Retinal pigment epithelial cell (primary cell): ENCODE results near the gene OR10H5.
"Not testable (repeated sequence)": the region's sequence is repeated elsewhere in the genome, so short reads cannot be mapped to it uniquely, and the experiment has no call there.

Source experiments
- DNase-seq: peaks from one replicate; pipeline ENCODE4 v3.0.0-alpha.2; 2010; ENCODE audit warnings: low read depth
- H3K4me3 ChIP-seq: 2 replicates; pipeline ENCODE4 v1.5.1; 2011; ENCODE audit warnings: mild to moderate bottlenecking, low read length, control low read depth, moderate library complexity
- CTCF ChIP-seq: conservative IDR thresholded peaks from 2 replicates; pipeline ENCODE4 v1.5.1; 2011; ENCODE audit warnings: low read depth, low read length, control low read depth, inconsistent platforms

The OR10H5 gene

DNA sequence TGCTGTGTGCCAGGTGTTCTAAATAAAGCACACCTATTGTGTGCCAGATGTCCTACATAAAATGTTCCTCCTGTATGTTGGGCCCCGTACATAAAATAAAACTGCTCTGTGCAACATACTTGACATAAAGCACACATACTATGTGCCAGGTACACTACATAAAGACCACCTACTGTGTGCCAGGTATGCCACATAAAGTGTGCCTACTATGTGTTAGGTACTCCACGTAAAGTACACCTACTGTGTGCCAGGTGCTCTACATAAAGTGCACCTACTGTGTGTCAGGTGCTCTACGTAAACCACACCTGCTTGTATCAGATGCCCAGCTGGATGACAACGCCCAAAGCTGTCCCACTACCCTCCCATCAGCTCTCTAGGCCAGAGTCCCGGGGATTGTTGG, 5.8 kb upstream of the OR10H5 start:
- no peak for DNase-seq
- no peak overlapping the region for H3K4me3 ChIP-seq
- TF ChIP-seq CTCF = no peak

- no peak for DNase-seq
- no peak for TF ChIP-seq CTCF
- H3K4me3 ChIP-seq = no peak overlapping the region
Measured at GRCh38 chr19:15782211-15782610, 5.2 kb upstream of the OR10H5 start.

DNA sequence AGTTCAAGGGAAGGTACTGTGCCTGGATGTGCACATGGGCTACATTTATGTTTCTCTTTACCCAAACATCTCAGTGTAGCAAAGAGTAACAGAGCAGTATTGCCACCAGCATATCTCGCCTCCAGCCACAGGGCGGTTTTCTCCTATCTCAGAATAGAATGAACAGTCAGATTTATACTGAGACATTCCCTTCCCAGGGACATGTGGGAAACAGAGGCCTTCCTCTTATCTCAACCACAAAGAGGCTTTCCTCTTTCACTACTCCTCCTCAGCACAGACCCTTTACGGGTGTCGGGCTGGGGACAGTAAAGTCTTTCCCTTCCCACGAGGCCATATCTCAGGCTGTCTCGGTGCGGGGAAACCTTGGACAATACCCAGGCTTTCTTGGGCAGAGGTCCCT, 4.6 kb upstream of the OR10H5 start:
- DNase-seq, H3K4me3 ChIP-seq: not testable (repeated sequence)

DNA sequence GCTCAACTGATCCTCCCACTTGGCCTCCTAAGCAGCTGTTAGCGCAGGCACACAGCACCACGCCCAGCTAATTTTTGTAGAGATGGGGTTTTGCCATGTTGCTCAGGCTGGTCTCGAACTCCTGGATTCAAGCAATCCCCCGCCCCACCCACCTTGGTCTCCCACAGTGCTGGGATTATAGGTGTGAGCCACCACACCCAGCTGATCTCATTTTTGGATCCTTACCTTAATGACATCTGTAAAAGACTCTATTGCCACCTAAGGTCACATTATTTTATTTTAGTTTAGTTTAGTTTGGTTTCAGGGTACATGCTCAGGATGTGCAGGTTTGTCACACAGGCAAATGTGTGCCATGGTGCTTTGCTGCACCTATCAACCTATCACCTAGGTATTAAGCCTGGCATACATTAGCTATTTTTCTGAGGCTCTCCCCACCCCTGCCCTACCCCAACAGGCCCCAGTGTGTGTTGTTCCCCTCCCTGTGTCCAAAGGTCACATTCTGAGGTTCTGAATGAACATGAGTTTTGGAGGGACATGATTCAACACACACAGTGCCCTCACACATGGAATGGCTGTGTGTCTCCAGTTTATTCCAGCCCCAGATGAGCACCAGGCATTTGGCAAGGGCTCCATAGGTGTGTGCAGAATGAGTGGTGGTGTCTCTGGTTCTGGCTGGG, 1.3 kb downstream of the OR10H5 start:
- TF ChIP-seq CTCF = no peak
- no peak overlapping the region for H3K4me3 ChIP-seq
- no peak for DNase-seq

DNA sequence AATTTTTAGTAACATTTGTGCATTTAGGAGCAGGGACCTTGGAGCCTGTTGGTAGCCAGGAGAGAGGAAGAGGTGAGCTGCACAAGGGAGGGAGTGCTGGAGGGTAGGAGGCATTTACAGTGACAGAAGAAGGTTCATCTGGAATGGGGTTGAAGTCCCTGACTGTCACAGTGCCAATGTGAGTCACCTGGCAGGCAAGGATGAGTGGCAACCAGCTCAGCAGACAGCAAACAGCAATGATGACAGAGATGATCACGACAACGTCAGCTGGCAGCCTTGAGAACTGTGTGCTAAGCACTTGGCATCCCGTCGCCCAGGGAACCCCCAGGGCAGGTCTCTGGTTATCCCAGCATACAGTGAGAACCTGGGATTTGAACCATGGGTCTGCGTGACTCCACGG, 2.6 kb downstream of the OR10H5 start:
- no peak for TF ChIP-seq CTCF
- H3K4me3 ChIP-seq = no peak overlapping the region

DNA sequence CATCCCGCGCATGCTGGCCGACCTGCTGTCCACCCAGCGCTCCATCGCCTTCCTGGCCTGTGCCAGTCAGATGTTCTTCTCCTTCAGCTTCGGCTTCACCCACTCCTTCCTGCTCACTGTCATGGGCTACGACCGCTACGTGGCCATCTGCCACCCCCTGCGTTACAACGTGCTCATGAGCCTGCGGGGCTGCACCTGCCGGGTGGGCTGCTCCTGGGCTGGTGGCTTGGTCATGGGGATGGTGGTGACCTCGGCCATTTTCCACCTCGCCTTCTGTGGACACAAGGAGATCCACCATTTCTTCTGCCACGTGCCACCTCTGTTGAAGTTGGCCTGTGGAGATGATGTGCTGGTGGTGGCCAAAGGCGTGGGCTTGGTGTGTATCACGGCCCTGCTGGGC, 6.8 kb downstream of the OR10H5 start:
- DNase-seq = not testable (repeated sequence)

More for the DNA sequence above, 2.6 kb downstream of the OR10H5 start:
- DNase-seq = no peak

DNA sequence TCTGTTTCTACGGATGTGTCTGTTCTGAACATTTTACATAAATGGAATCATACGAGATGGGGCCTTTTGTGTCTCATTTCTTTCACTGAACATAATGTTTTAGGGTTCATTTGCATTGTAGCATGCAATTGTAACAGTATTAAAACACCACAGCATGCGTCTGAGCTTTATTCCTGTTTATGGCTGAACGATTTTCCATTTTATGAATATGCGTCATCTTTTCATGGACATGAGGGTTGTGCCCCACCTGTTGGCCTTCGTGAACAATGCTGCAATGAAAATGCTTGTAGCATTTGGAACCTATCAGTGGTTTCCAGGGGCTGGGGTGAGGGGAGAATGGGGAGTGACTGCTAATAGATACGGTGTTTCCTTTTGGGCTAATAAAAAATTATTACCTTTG, 22.9 kb downstream of the OR10H5 start:
- H3K4me3 ChIP-seq = no peak overlapping the region
- no peak for DNase-seq
- no peak for TF ChIP-seq CTCF

More for the DNA sequence above, 6.8 kb downstream of the OR10H5 start:
- H3K4me3 ChIP-seq = not testable (repeated sequence)

DNA sequence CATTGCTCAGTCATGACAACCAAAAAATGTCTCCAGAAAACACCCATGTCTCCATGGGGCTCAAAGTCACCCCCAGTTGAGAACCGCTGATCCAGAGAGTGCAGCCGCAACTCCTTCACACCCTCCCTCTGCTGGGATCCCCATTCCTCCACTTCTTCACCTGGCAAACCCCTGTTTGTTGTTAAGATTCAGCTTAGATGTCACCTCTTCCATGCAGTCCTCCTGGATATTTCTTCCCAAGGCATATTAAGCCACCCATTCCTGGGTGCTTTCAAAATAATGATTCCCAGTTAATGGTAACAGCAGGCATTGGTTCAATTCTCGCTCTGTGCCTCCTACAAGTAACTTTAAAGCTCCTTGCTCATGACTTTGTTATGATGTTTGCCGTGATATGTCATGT, 24.0 kb downstream of the OR10H5 start:
- H3K4me3 ChIP-seq = no peak overlapping the region
- TF ChIP-seq CTCF = no peak
- no peak for DNase-seq
